ENCODE measurements around the gene COL2A1. TPM values are rescaled to one million over a fixed set of nuclear protein-coding genes. Genes with fewer than 3 reads are reported as not detected.

COL2A1 gene
- total and polyA plus RNA-seq, 4 donors, result 0.05 to 8.7 (median 0.15) TPM; not detected in 1

GRCh38 chr12:47992776-47993175 lies 11.5 kb downstream of the COL2A1 start:
- 92 to 94% methylated on average over 10 of the region's 10 CpGs for WGBS, 2 donors
- TF ChIP-seq CTCF (IDR thresholded peaks at IDR 0.05; ENCODE audit: control extremely low read depth, extremely low read depth), result no peak
- peak in 1 of 3 donors; percentile 3 for DNase-seq
- Histone ChIP-seq H3K4me1 (ENCODE audit: control insufficient read depth in 5 of 5, insufficient read depth in 5 of 5, low read length in 5 of 5) (peaks cover 5 to 55% (median 7%) of the 10 kb centered on the region in 5 donors), H3K27ac (ENCODE audit: low read depth in 1 of 2, low read length in 1 of 2) (no peak overlapping the region), H3K4me3 (no peak overlapping the region), H3K36me3 (ENCODE audit: control insufficient read depth in 4 of 4, insufficient read depth in 4 of 4, low read length in 4 of 4) (no peaks in the 10 kb centered on the region), H3K27me3 (ENCODE audit: control insufficient read depth in 3 of 3, insufficient read depth in 3 of 3, low read length in 2 of 3) (peaks cover 0 to 26% (median 9%) of the 10 kb centered on the region in 3 donors), H3K9ac (ENCODE audit: insufficient read depth in 1 of 2, low read length in 2 of 2) (no peak overlapping the region), H3K9me3 (ENCODE audit: control insufficient read depth in 4 of 4, insufficient read depth in 3 of 4, low read length in 3 of 4) (no peaks in the 10 kb centered on the region)
- no peak for ATAC-seq (ENCODE audit: insufficient read depth, low FRiP score)

GRCh38 chr12:47991106-47992061 lies 12.9 kb downstream of the COL2A1 start:
- H3K27ac ChIP-seq (ENCODE audit: low read depth in 1 of 2, low read length in 1 of 2), result no peak overlapping the region
- WGBS, 2 donors, result 77 to 88% methylated on average over 13 of the region's 13 CpGs
- peak; percentile 89 to 98 (median 97) for DNase-seq
- peaks cover 0 to 1% (median 0%) of the 10 kb centered on the region in 4 donors for H3K9me3 ChIP-seq (ENCODE audit: control insufficient read depth in 4 of 4, insufficient read depth in 3 of 4, low read length in 3 of 4)
- H3K4me3 ChIP-seq, result no peak overlapping the region
- peaks cover 0 to 20% (median 4%) of the 10 kb centered on the region in 3 donors for H3K27me3 ChIP-seq (ENCODE audit: control insufficient read depth in 3 of 3, insufficient read depth in 3 of 3, low read length in 2 of 3)
- no peak overlapping the region for H3K9ac ChIP-seq (ENCODE audit: insufficient read depth in 1 of 2, low read length in 2 of 2)
- H3K4me1 ChIP-seq (ENCODE audit: control insufficient read depth in 5 of 5, insufficient read depth in 5 of 5, low read length in 5 of 5), result peaks cover 5 to 53% (median 7%) of the 10 kb centered on the region in 5 donors
- no peak for TF ChIP-seq CTCF (IDR thresholded peaks at IDR 0.05; ENCODE audit: control extremely low read depth, extremely low read depth)
- H3K36me3 ChIP-seq (ENCODE audit: control insufficient read depth in 4 of 4, insufficient read depth in 4 of 4, low read length in 4 of 4), result no peaks in the 10 kb centered on the region
- ATAC-seq (ENCODE audit: insufficient read depth, low FRiP score), result no peak

GRCh38 chr12:47990351-47991105 lies 13.7 kb downstream of the COL2A1 start:
- Histone ChIP-seq H3K4me3 (no peak overlapping the region), H3K4me1 (ENCODE audit: control insufficient read depth in 5 of 5, insufficient read depth in 5 of 5, low read length in 5 of 5) (peaks cover 0 to 46% (median 7%) of the 10 kb centered on the region in 5 donors), H3K9ac (ENCODE audit: insufficient read depth in 1 of 2, low read length in 2 of 2) (no peak overlapping the region), H3K36me3 (ENCODE audit: control insufficient read depth in 4 of 4, insufficient read depth in 4 of 4, low read length in 4 of 4) (no peaks in the 10 kb centered on the region), H3K27me3 (ENCODE audit: control insufficient read depth in 3 of 3, insufficient read depth in 3 of 3, low read length in 2 of 3) (peaks cover 0 to 20% (median 4%) of the 10 kb centered on the region in 3 donors), H3K27ac (ENCODE audit: low read depth in 1 of 2, low read length in 1 of 2) (no peak overlapping the region), H3K9me3 (ENCODE audit: control insufficient read depth in 4 of 4, insufficient read depth in 3 of 4, low read length in 3 of 4) (peaks cover 0 to 1% (median 0%) of the 10 kb centered on the region in 4 donors)
- WGBS, 2 donors, result 47 to 63% methylated on average over 7 of the region's 7 CpGs
- no peak for TF ChIP-seq CTCF (IDR thresholded peaks at IDR 0.05; ENCODE audit: control extremely low read depth, extremely low read depth)
- ATAC-seq (ENCODE audit: insufficient read depth, low FRiP score) (no peak), DNase-seq (peak; percentile 55 to 82 (median 81))

Measured in lung (tissue), 12 donors.